Ascending aorta (tissue), 2 donors: Measurements from ENCODE around the gene MASP2. TPM values are rescaled to one million over a fixed set of nuclear protein-coding genes. Genes with fewer than 3 reads are reported as not detected.
"Not testable (repeated sequence)": the region's sequence is repeated elsewhere in the genome, so short reads cannot be mapped to it uniquely, and the experiment has no call there.

Experiments
- DNase-seq, 2 donors: peaks; one replicate each; pipeline ENCODE4 v3.0.0-alpha.2; 2019; ENCODE audit warnings: low spot score in 2 of 2
- H3K27ac ChIP-seq, 2 donors: fragments of 200-600 bp; sonication (generic); one replicate each; pipeline ENCODE4 v1.5.1; 2016 to 2017; ENCODE audit warnings: mild to moderate bottlenecking in 1 of 2
- H3K27me3 ChIP-seq: fragments of 200-600 bp; sonication (generic); one replicate; pipeline ENCODE4 v1.5.1; 2017
- H3K36me3 ChIP-seq, 2 donors: fragments of 200-600 bp; sonication (generic); one replicate each; pipeline ENCODE4 v1.5.1; 2016
- H3K4me1 ChIP-seq, 2 donors: fragments of 200-600 bp; sonication (generic); one replicate each; pipeline ENCODE4 v1.5.1; 2016 to 2017; ENCODE audit warnings: mild to moderate bottlenecking in 1 of 2
- H3K4me3 ChIP-seq, 2 donors: fragments of 200-600 bp; sonication (generic); one replicate each; pipeline ENCODE4 v1.5.1; 2016 to 2017; ENCODE audit warnings: mild to moderate bottlenecking in 1 of 2
- H3K9me3 ChIP-seq, 2 donors: fragments of 200-600 bp; sonication (generic); one replicate each; pipeline ENCODE4 v1.5.1; 2016
- intact Hi-C: fragments of 100-400 bp; cut with DNase I; formaldehyde crosslinking; loops from one replicate; pipeline ENCODE4 v1.15.1; 2023
- total RNA-seq: library from RNA; depleted of rRNA; stranded (reverse); fragments of >200 nt; gene quantifications from one replicate; pipeline ENCODE4 v1.1.0, GENCODE V29; 2016
- TF ChIP-seq, protein P1 (sequence below), 3 experiments: fragments of 200-600 bp in 2 of 3; fragments of 450-650 bp in 1 of 3; sonication (generic) in 2 of 3; IDR thresholded peaks; one replicate each; pipeline ENCODE4 v1.5.1; 2016 to 2019; ENCODE audit warnings: antibody characterized with exemption in 3 of 3, mild to moderate bottlenecking in 1 of 3, moderate library complexity in 1 of 3

MASP2 gene
- total RNA-seq, 1 donor from 2014 or later: not detected

- no peaks in the 10 kb centered on the region for H3K4me1 ChIP-seq
- H3K27me3 ChIP-seq: no peaks in the 10 kb centered on the region
- H3K4me3 ChIP-seq: no peak overlapping the region
- intact Hi-C loops: no loop called here
- TF ChIP-seq, protein P1, sequence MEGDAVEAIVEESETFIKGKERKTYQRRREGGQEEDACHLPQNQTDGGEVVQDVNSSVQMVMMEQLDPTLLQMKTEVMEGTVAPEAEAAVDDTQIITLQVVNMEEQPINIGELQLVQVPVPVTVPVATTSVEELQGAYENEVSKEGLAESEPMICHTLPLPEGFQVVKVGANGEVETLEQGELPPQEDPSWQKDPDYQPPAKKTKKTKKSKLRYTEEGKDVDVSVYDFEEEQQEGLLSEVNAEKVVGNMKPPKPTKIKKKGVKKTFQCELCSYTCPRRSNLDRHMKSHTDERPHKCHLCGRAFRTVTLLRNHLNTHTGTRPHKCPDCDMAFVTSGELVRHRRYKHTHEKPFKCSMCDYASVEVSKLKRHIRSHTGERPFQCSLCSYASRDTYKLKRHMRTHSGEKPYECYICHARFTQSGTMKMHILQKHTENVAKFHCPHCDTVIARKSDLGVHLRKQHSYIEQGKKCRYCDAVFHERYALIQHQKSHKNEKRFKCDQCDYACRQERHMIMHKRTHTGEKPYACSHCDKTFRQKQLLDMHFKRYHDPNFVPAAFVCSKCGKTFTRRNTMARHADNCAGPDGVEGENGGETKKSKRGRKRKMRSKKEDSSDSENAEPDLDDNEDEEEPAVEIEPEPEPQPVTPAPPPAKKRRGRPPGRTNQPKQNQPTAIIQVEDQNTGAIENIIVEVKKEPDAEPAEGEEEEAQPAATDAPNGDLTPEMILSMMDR (IDR thresholded peaks at IDR 0.05): no peak
- H3K36me3 ChIP-seq: no peaks in the 10 kb centered on the region
- H3K9me3 ChIP-seq: no peaks in the 10 kb centered on the region
- DNase-seq: no peak
- no peak overlapping the region for H3K27ac ChIP-seq
These were observed 2.8 kb downstream of the MASP2 start for GRCh38 chr1:11044086-11044848.

- Histone ChIP-seq H3K27me3 (no peaks in the 10 kb centered on the region), H3K27ac (no peak overlapping the region), H3K4me3 (no peak overlapping the region), H3K4me1 (no peaks in the 10 kb centered on the region), H3K36me3 (no peaks in the 10 kb centered on the region), H3K9me3 (no peaks in the 10 kb centered on the region)
- TF ChIP-seq, protein P1 (IDR thresholded peaks at IDR 0.05): no peak
- intact Hi-C loops: no loop called here
- DNase-seq: no peak
These were observed 3.8 kb downstream of the MASP2 start for GRCh38 chr1:11042995-11043874.

GRCh38 chr1:11042065-11042464, 5.0 kb downstream of the MASP2 start:
- no peaks in the 10 kb centered on the region for H3K36me3 ChIP-seq
- no peak overlapping the region for H3K4me3 ChIP-seq
- no peaks in the 10 kb centered on the region for H3K9me3 ChIP-seq
- peaks cover 0 to 4% of the 10 kb centered on the region in 2 donors for H3K4me1 ChIP-seq
- H3K27ac ChIP-seq: no peak overlapping the region
- no peaks in the 10 kb centered on the region for H3K27me3 ChIP-seq
- TF ChIP-seq, protein P1 (IDR thresholded peaks at IDR 0.05): no peak
- DNase-seq: no peak
- intact Hi-C loops: no loop called here

DNA sequence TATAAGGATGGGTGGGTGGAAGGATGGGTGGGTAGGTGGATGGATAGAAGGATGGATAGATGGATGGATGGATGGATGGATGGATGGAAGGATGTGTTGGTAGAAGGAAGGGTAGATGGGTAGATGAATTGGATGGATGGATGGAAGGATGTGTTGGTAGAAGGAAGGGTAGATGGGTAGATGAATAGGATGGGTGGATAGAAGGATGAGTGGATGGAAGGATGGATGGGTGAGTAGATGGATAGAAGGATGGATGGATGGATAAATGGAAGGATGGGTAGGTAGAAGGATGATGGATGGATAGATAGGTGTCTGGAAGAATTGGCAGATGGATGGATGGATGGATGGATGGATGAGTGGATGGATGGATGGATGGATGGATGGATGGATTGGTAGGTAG, 6.0 kb downstream of the MASP2 start:
- intact Hi-C loops: no loop called here
- no peak overlapping the region for H3K4me3 ChIP-seq
- DNase-seq: no peak
- peaks cover 0 to 4% of the 10 kb centered on the region in 2 donors for H3K4me1 ChIP-seq
- no peaks in the 10 kb centered on the region for H3K27me3 ChIP-seq
- TF ChIP-seq, protein P1 (IDR thresholded peaks at IDR 0.05): no peak
- H3K36me3 ChIP-seq: no peaks in the 10 kb centered on the region
- H3K9me3 ChIP-seq: no peaks in the 10 kb centered on the region
- no peak overlapping the region for H3K27ac ChIP-seq

GRCh38 chr1:11040105-11040429, 7.0 kb downstream of the MASP2 start:
- DNase-seq, H3K4me1 ChIP-seq, H3K4me3 ChIP-seq, intact Hi-C loops, H3K27ac ChIP-seq, H3K27me3 ChIP-seq, H3K9me3 ChIP-seq, H3K36me3 ChIP-seq: not testable (repeated sequence)
